Measurements from ENCODE around the gene NUFIP2.
"Not testable (repeated sequence)": the region's sequence is repeated elsewhere in the genome, so short reads cannot be mapped to it uniquely, and the experiment has no call there.

Gene NUFIP2

DNA sequence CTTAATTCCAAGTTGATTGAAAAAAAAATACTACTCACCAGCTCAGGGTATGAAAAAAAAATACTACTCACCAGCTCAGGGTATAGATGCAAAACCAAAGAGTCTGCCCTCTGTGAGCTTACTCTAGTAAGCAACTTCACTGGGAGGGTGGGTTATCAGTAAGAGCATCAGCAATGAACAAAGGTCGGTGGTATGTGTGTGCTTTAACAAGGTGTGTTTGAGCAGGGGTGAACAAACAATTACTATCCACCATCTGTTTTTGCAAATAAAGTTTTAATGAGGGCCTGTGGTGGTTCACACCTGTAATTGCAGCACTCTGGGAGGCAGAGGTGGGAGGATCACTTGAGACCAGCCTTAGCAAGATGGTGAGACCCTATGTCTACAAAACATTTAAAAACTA is 20.0 kb downstream of the NUFIP2 start:
- no peak for DNase-seq (ENCODE audit: low read depth)
- H3K4me3 ChIP-seq (ENCODE audit: low read length) = no peak overlapping the region
- H3K36me3 ChIP-seq (ENCODE audit: control insufficient read depth, insufficient read depth, low read length, severe bottlenecking) = peaks cover 76% of the 10 kb centered on the region
- H3K4me1 ChIP-seq (ENCODE audit: control insufficient read depth, insufficient read depth, low read length) = peaks cover 16% of the 10 kb centered on the region
- H3K9ac ChIP-seq (ENCODE audit: low read length) = no peak overlapping the region
- H3K9me3 ChIP-seq (ENCODE audit: control insufficient read depth, low read length) = no peaks in the 10 kb centered on the region
- no peaks in the 10 kb centered on the region for H3K27me3 ChIP-seq (replicated peaks; ENCODE audit: control insufficient read depth, insufficient read depth, low read length)

DNA sequence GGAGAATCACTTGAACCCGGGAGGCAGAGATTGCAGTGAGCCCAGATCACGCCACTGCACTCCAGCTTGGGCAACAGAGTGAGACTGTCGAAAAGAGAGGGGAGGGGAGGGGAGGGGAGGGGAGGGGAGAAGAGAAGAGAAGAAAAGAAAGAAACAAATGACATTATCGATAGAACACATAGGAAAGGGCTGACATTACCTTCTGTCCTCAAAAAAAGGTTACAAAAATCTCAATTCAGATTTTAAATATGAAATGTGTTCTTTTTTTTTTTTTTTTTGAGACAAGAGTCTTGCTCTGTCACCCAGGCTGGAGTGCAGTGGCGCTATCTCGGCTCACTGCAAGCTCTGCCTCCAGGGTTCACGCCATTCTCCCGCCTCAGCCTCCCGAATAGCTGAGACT is 22.0 kb downstream of the NUFIP2 start:
- H3K4me1 ChIP-seq (ENCODE audit: control insufficient read depth, insufficient read depth, low read length); H3K9ac ChIP-seq (ENCODE audit: low read length); H3K4me3 ChIP-seq (ENCODE audit: low read length); H3K27me3 ChIP-seq (replicated peaks; ENCODE audit: control insufficient read depth, insufficient read depth, low read length); H3K9me3 ChIP-seq (ENCODE audit: control insufficient read depth, low read length); DNase-seq (ENCODE audit: low read depth): not testable (repeated sequence)
- peaks cover 69% of the 10 kb centered on the region for H3K36me3 ChIP-seq (ENCODE audit: control insufficient read depth, insufficient read depth, low read length, severe bottlenecking)

DNA sequence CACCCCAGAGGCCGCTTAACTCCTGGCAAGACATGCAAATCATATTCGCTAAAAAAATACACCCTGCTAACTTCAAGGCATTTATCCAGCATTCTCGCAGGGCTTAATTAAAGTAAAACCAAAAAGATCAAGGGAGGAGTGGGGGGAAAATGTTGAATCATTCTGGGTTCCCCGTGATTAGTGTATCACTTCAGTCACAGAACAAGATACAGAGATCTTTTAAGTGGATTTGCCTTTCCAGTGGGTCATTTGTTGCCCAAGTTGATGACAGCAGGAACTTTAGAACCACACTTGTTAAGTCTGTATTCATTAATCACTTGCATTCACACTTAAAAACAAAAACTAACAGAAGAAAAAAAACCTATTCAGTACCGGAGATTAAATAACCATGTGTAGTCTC is 30.0 kb downstream of the NUFIP2 start:
- Histone ChIP-seq H3K9ac (ENCODE audit: low read length) (no peak overlapping the region), H3K36me3 (ENCODE audit: control insufficient read depth, insufficient read depth, low read length, severe bottlenecking) (peaks cover 81% of the 10 kb centered on the region), H3K27me3 (replicated peaks; ENCODE audit: control insufficient read depth, insufficient read depth, low read length) (no peaks in the 10 kb centered on the region), H3K4me3 (ENCODE audit: low read length) (no peak overlapping the region), H3K9me3 (ENCODE audit: control insufficient read depth, low read length) (no peaks in the 10 kb centered on the region), H3K4me1 (ENCODE audit: control insufficient read depth, insufficient read depth, low read length) (peaks cover 42% of the 10 kb centered on the region)
- no peak for DNase-seq (ENCODE audit: low read depth)

DNA sequence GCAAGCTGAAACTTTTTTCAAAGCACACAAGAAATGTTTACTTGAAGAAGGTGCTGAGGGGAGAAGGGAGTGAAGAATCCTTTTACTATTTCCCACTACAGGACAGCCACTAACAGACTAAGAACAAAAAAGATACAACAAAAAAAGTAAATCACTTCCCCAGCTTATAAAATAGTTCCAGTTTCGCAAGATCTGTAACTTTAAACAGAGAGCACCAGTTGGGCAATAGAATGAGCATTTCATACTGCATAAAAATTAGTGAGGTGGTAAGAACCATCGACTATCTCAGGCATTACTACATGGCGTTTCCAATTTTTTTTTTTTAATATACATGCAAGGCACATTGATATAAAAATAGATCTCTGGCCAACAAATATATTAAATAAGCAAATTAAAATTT is 36.2 kb downstream of the NUFIP2 start:
- H3K9me3 ChIP-seq (ENCODE audit: control insufficient read depth, low read length) = no peaks in the 10 kb centered on the region
- peaks cover 42% of the 10 kb centered on the region for H3K36me3 ChIP-seq (ENCODE audit: control insufficient read depth, insufficient read depth, low read length, severe bottlenecking)
- H3K27me3 ChIP-seq (replicated peaks; ENCODE audit: control insufficient read depth, insufficient read depth, low read length) = no peaks in the 10 kb centered on the region
- H3K4me1 ChIP-seq (ENCODE audit: control insufficient read depth, insufficient read depth, low read length) = peaks cover 88% of the 10 kb centered on the region
- H3K9ac ChIP-seq (ENCODE audit: low read length) = peak overlapping the region; percentile 85
- H3K4me3 ChIP-seq (ENCODE audit: low read length) = peak overlapping the region; percentile 70
- DNase-seq (ENCODE audit: low read depth) = peak; percentile 88

GRCh38 chr17:29256735-29257466 is 37.0 kb downstream of the NUFIP2 start:
- peaks cover 34% of the 10 kb centered on the region for H3K36me3 ChIP-seq (ENCODE audit: control insufficient read depth, insufficient read depth, low read length, severe bottlenecking)
- DNase-seq (ENCODE audit: low read depth) = peak; percentile 77

DNA sequence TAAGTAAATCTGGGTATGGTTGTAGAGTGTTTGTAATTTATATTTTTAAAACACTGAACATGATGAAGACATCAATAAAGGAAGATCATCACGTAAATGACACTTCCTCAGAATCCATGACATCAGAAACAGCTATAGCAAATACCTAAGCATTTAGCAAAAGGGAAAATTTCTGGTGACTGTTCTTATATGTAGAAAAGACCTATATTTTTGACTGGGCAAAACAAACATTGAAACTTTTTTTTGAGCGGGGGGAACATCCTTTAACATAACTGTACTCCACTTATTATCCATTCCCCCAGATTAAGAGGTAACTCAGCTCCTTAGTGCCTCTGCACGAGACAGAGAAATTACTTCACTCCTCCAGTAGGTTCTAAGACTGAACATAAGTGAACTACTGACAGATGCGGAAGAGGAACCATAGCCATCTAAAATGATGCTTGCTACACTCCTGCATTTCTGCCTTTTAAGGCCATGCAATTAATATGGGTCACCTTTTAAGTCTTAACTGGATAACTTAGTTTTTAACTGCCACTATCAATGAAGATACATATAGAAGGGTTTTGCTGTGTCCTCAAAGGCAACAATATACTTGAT is 37.9 kb downstream of the NUFIP2 start:
- no peaks in the 10 kb centered on the region for H3K9me3 ChIP-seq (ENCODE audit: control insufficient read depth, low read length)
- H3K4me1 ChIP-seq (ENCODE audit: control insufficient read depth, insufficient read depth, low read length) = peaks cover 89% of the 10 kb centered on the region
- H3K36me3 ChIP-seq (ENCODE audit: control insufficient read depth, insufficient read depth, low read length, severe bottlenecking) = peaks cover 25% of the 10 kb centered on the region
- peak overlapping the region; percentile 85 for H3K9ac ChIP-seq (ENCODE audit: low read length)
- DNase-seq (ENCODE audit: low read depth) = peak; percentile 31
- H3K27me3 ChIP-seq (replicated peaks; ENCODE audit: control insufficient read depth, insufficient read depth, low read length) = no peaks in the 10 kb centered on the region
- peak overlapping the region; percentile 70 for H3K4me3 ChIP-seq (ENCODE audit: low read length)

More at GRCh38 chr17:29256735-29257466, 37.0 kb downstream of the NUFIP2 start:
- Histone ChIP-seq H3K9ac (ENCODE audit: low read length) (peak overlapping the region; percentile 85), H3K4me3 (ENCODE audit: low read length) (peak overlapping the region; percentile 70), H3K9me3 (ENCODE audit: control insufficient read depth, low read length) (no peaks in the 10 kb centered on the region), H3K4me1 (ENCODE audit: control insufficient read depth, insufficient read depth, low read length) (peaks cover 90% of the 10 kb centered on the region), H3K27me3 (replicated peaks; ENCODE audit: control insufficient read depth, insufficient read depth, low read length) (no peaks in the 10 kb centered on the region)

DNA sequence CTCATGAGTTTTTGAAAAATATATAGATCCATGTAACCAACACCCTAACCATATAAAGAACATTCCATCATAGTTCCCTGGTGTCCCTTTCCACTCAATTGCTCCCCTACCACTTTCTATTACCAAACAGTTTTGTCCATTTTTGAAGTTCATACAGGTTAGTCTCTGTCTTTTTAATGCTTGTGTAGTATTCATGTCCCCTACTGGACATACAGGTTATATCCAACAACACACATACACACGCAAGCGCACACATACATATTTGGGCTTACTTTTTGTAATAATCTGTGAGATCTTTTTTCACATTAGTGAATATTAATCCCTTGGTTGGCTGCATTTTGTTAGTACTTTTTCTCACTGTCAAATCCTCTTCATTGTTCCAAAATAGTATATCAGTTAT is 40.9 kb downstream of the NUFIP2 start:
- H3K27me3 ChIP-seq (replicated peaks; ENCODE audit: control insufficient read depth, insufficient read depth, low read length) = no peaks in the 10 kb centered on the region
- H3K36me3 ChIP-seq (ENCODE audit: control insufficient read depth, insufficient read depth, low read length, severe bottlenecking) = no peaks in the 10 kb centered on the region
- H3K9ac ChIP-seq (ENCODE audit: low read length) = peak overlapping the region; percentile 9
- DNase-seq (ENCODE audit: low read depth) = no peak
- H3K4me1 ChIP-seq (ENCODE audit: control insufficient read depth, insufficient read depth, low read length) = peaks cover 74% of the 10 kb centered on the region
- H3K4me3 ChIP-seq (ENCODE audit: low read length) = no peak overlapping the region
- no peaks in the 10 kb centered on the region for H3K9me3 ChIP-seq (ENCODE audit: control insufficient read depth, low read length)

DNA sequence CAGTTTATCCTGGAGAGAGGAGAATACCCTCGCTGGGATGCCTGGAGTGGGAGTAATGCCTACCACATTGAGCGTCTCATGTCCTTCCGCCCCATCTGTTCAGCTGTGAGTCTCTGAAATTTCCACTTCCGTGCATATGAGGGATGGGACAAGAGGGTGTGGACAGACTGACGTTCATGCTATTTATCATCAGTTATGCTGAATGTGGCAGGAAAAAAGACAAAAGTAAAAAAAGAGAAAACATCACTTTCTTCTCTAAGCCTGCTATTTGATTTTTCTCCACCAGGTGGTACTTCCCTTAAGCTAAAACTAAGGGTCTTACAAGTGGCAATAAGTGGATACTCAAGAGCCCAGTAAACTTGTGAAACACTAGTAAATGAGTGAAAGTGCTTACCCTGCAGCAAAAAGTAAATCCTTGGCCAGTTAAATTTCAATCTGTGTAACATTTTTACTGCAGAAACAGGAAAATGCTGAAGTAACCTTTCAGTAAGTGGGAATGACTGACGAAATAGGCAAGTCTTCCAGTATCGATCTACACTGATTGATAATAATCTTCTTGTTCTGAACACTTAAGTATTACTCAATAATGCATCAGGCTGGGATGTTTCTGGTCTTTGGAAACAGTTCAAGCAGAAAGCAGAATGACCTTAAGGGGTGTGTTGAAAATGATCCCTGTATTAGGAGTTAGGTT is 41.7 kb downstream of the NUFIP2 start:
- H3K9ac ChIP-seq (ENCODE audit: low read length) = peak overlapping the region; percentile 26
- no peaks in the 10 kb centered on the region for H3K36me3 ChIP-seq (ENCODE audit: control insufficient read depth, insufficient read depth, low read length, severe bottlenecking)
- H3K4me1 ChIP-seq (ENCODE audit: control insufficient read depth, insufficient read depth, low read length) = peaks cover 67% of the 10 kb centered on the region
- DNase-seq (ENCODE audit: low read depth) = peak; percentile 58
- no peak overlapping the region for H3K4me3 ChIP-seq (ENCODE audit: low read length)
- no peaks in the 10 kb centered on the region for H3K9me3 ChIP-seq (ENCODE audit: control insufficient read depth, low read length)
- H3K27me3 ChIP-seq (replicated peaks; ENCODE audit: control insufficient read depth, insufficient read depth, low read length) = no peaks in the 10 kb centered on the region

GRCh38 chr17:29251184-29251583 is 42.8 kb downstream of the NUFIP2 start:
- Histone ChIP-seq H3K4me3 (ENCODE audit: low read length) (no peak overlapping the region), H3K9ac (ENCODE audit: low read length) (no peak overlapping the region), H3K4me1 (ENCODE audit: control insufficient read depth, insufficient read depth, low read length) (peaks cover 61% of the 10 kb centered on the region), H3K36me3 (ENCODE audit: control insufficient read depth, insufficient read depth, low read length, severe bottlenecking) (no peaks in the 10 kb centered on the region), H3K9me3 (ENCODE audit: control insufficient read depth, low read length) (no peaks in the 10 kb centered on the region), H3K27me3 (replicated peaks; ENCODE audit: control insufficient read depth, insufficient read depth, low read length) (no peaks in the 10 kb centered on the region)
- no peak for DNase-seq (ENCODE audit: low read depth)

GRCh38 chr17:29250666-29251065 is 43.3 kb downstream of the NUFIP2 start:
- H3K36me3 ChIP-seq (ENCODE audit: control insufficient read depth, insufficient read depth, low read length, severe bottlenecking) = no peaks in the 10 kb centered on the region
- no peaks in the 10 kb centered on the region for H3K9me3 ChIP-seq (ENCODE audit: control insufficient read depth, low read length)
- peaks cover 56% of the 10 kb centered on the region for H3K4me1 ChIP-seq (ENCODE audit: control insufficient read depth, insufficient read depth, low read length)
- no peak overlapping the region for H3K9ac ChIP-seq (ENCODE audit: low read length)
- peak; percentile 13 for DNase-seq (ENCODE audit: low read depth)
- no peaks in the 10 kb centered on the region for H3K27me3 ChIP-seq (replicated peaks; ENCODE audit: control insufficient read depth, insufficient read depth, low read length)
- H3K4me3 ChIP-seq (ENCODE audit: low read length) = no peak overlapping the region

- no peaks in the 10 kb centered on the region for H3K36me3 ChIP-seq (ENCODE audit: control insufficient read depth, insufficient read depth, low read length, severe bottlenecking)
- no peak for DNase-seq (ENCODE audit: low read depth)
- H3K9ac ChIP-seq (ENCODE audit: low read length) = no peak overlapping the region
- H3K4me3 ChIP-seq (ENCODE audit: low read length) = no peak overlapping the region
- no peaks in the 10 kb centered on the region for H3K27me3 ChIP-seq (replicated peaks; ENCODE audit: control insufficient read depth, insufficient read depth, low read length)
- no peaks in the 10 kb centered on the region for H3K9me3 ChIP-seq (ENCODE audit: control insufficient read depth, low read length)
- H3K4me1 ChIP-seq (ENCODE audit: control insufficient read depth, insufficient read depth, low read length) = peaks cover 40% of the 10 kb centered on the region
Measured at GRCh38 chr17:29248845-29249244, 45.1 kb downstream of the NUFIP2 start.
